T-cell (primary cell): Measurements from ENCODE around the gene RANBP17. TPM values are rescaled to one million over a fixed set of nuclear protein-coding genes. Genes with fewer than 3 reads are reported as not detected.

Source experiments
- ATAC-seq, 4 experiments: fragments of 200-7000 bp in 3 of 4; fragments of 150-1000 bp in 1 of 4; cut with Tn5 transposase; replicated peaks in 1 of 4; 1 replicate in 3 of 4; 2 replicates in 1 of 4; pipeline ENCODE4 v1.10.0; 2021; ENCODE audit warnings: moderate library complexity in 3 of 4, mild to moderate bottlenecking in 2 of 4, moderate number of reproducible peaks in 1 of 4
- CTCF ChIA-PET, 2 donors: fragments of 300-600 bp; sonication (Branson Sonifier 250); formaldehyde crosslinking; loops; one replicate each; lab custom pipeline; 2022; ENCODE audit warnings: antibody characterized with exemption in 2 of 2; lab: Charles Lee
- POLR2A ChIA-PET, 2 donors: fragments of 300-600 bp; sonication (Branson Sonifier 250); formaldehyde crosslinking; loops; one replicate each; lab custom pipeline; 2022; ENCODE audit warnings: antibody characterized with exemption in 2 of 2; lab: Charles Lee
- DNase-seq, 35 experiments: peaks; one replicate each; pipeline versions ENCODE4 v3.0.0 to v3.0.0-alpha.2; 2013 to 2023
- H3K27ac ChIP-seq: one replicate; pipeline ENCODE4 v1.5.1; 2013; ENCODE audit warnings: low read length
- H3K27me3 ChIP-seq, 2 experiments: replicated peaks in 1 of 2; 1 replicate in 1 of 2; 2 replicates in 1 of 2; pipeline versions ENCODE4 v1.6.1 to v1.7.0; 2013; ENCODE audit warnings: low read length in 1 of 2, mixed read lengths in 1 of 2; ENCODE audit not compliant: control insufficient read depth in 2 of 2, insufficient read depth in 2 of 2; ENCODE audit errors: extremely low read depth in 1 of 2
- H3K36me3 ChIP-seq, 2 donors: 1 replicate in 1 of 2; 2 replicates in 1 of 2; pipeline versions ENCODE4 v1.6.1 to v1.7.0; 2013; ENCODE audit warnings: low read length in 1 of 2; ENCODE audit not compliant: control insufficient read depth in 2 of 2, insufficient read depth in 1 of 2; ENCODE audit errors: extremely low read depth in 1 of 2
- H3K4me1 ChIP-seq, 2 experiments: 1 replicate in 1 of 2; 2 replicates in 1 of 2; pipeline versions ENCODE4 v1.6.1 to v1.7.0; 2013; ENCODE audit warnings: low read length in 2 of 2, mixed read lengths in 1 of 2; ENCODE audit not compliant: insufficient read depth in 2 of 2, control insufficient read depth in 1 of 2; ENCODE audit errors: extremely low read depth in 1 of 2
- H3K4me3 ChIP-seq, 2 donors: 1 replicate in 1 of 2; 2 replicates in 1 of 2; pipeline versions ENCODE4 v1.5.1 to v1.7.0; 2013; ENCODE audit warnings: mild to moderate bottlenecking in 2 of 2, low read length in 1 of 2, moderate library complexity in 1 of 2; ENCODE audit not compliant: control insufficient read depth in 1 of 2; ENCODE audit errors: extremely low read depth in 1 of 2
- H3K9me3 ChIP-seq: 2 replicates; pipeline ENCODE4 v1.7.0; 2013
- H3K27ac Mint-ChIP-seq, 2 donors: one replicate each; pipeline ENCODE4 v1.8.0; 2020 to 2021; ENCODE audit warnings: mild to moderate bottlenecking in 2 of 2, mixed read lengths in 2 of 2
- H3K27me3 Mint-ChIP-seq, 2 donors: one replicate each; pipeline ENCODE4 v1.8.0; 2021 to 2022; ENCODE audit warnings: mixed read lengths in 2 of 2
- H3K36me3 Mint-ChIP-seq: one replicate; pipeline ENCODE4 v1.8.0; 2021; ENCODE audit warnings: mixed read lengths
- H3K4me1 Mint-ChIP-seq, 3 donors: one replicate each; pipeline ENCODE4 v1.8.0; 2020 to 2022; ENCODE audit warnings: mixed read lengths in 3 of 3, mild to moderate bottlenecking in 1 of 3
- H3K4me3 Mint-ChIP-seq, 3 donors: one replicate each; pipeline ENCODE4 v1.8.0; 2020 to 2022; ENCODE audit warnings: mild to moderate bottlenecking in 3 of 3, mixed read lengths in 3 of 3, moderate library complexity in 3 of 3
- H3K9me3 Mint-ChIP-seq, 3 donors: one replicate each; pipeline ENCODE4 v1.8.0; 2020 to 2022; ENCODE audit warnings: mixed read lengths in 3 of 3
- WGBS: methylation state at CpG from one replicate; pipeline ENCODE4 v1.1.5; 2013; ENCODE audit warnings: missing lambda C conversion rate; ENCODE audit not compliant: insufficient coverage; 5-methylcytosine and 5-hydroxymethylcytosine counted together
- total RNA-seq, 35 experiments: library from RNA in 6 of 35; stranded (reverse) in 6 of 35; fragments of 120-200 nt in 1 of 35; gene quantifications; one replicate each; pipeline versions ENCODE4 v1.2.1 to v1.2.4 and lab custom pipeline; 2013 to 2026

Gene RANBP17
- total RNA-seq, 5 donors from 2014 or later (not counting 1 experiment from before 2014, with no cell fraction given) = 0.41 to 0.62 (median 0.58) TPM; not detected in 2

GRCh38 chr5:171236651-171237050 is 374.8 kb downstream of the RANBP17 start:
- Histone ChIP-seq H3K27ac (no peak overlapping the region), H3K4me3 (no peak overlapping the region), H3K4me1 (no peaks in the 10 kb centered on the region), H3K36me3 (no peaks in the 10 kb centered on the region), H3K27me3 (no peaks in the 10 kb centered on the region), H3K9me3 (no peaks in the 10 kb centered on the region)
- Mint-ChIP-seq H3K4me1 (no peaks in the 10 kb centered on the region), H3K9me3 (peaks cover 0 to 4% (median 0%) of the 10 kb centered on the region in 3 donors), H3K4me3 (no peak overlapping the region), H3K27ac (no peak overlapping the region), H3K27me3 (peaks cover 2 to 13% of the 10 kb centered on the region in 2 donors), H3K36me3 (no peaks in the 10 kb centered on the region)
- ChIA-PET CTCF (no interaction called here), POLR2A (no interaction called here)
- ATAC-seq = no peak
- no CpG with 5 or more reads among the region's 1 CpG for WGBS
- DNase-seq = no peak

GRCh38 chr5:171242521-171242920 is 380.7 kb downstream of the RANBP17 start:
- Mint-ChIP-seq H3K4me1 (no peaks in the 10 kb centered on the region), H3K4me3 (no peak overlapping the region), H3K36me3 (no peaks in the 10 kb centered on the region), H3K27ac (no peak overlapping the region), H3K27me3 (peaks cover 2 to 6% of the 10 kb centered on the region in 2 donors), H3K9me3 (peaks cover 0 to 5% (median 1%) of the 10 kb centered on the region in 3 donors)
- DNase-seq (no peak), ATAC-seq (no peak)
- WGBS = no CpG with 5 or more reads among the region's 1 CpG
- no peak overlapping the region for H3K27ac ChIP-seq
- no peaks in the 10 kb centered on the region for H3K4me1 ChIP-seq
- H3K9me3 ChIP-seq = no peaks in the 10 kb centered on the region
- H3K4me3 ChIP-seq = no peak overlapping the region
- POLR2A ChIA-PET = no interaction called here
- CTCF ChIA-PET = no interaction called here
- no peaks in the 10 kb centered on the region for H3K27me3 ChIP-seq
- H3K36me3 ChIP-seq = no peaks in the 10 kb centered on the region

GRCh38 chr5:171246231-171246630 is 384.4 kb downstream of the RANBP17 start:
- H3K9me3 Mint-ChIP-seq = peaks cover 13 to 23% (median 22%) of the 10 kb centered on the region in 3 donors
- H3K4me1 ChIP-seq = no peaks in the 10 kb centered on the region
- no peaks in the 10 kb centered on the region for H3K4me1 Mint-ChIP-seq
- ATAC-seq (no peak), DNase-seq (no peak)
- H3K9me3 ChIP-seq = no peaks in the 10 kb centered on the region
- ChIA-PET POLR2A (no interaction called here), CTCF (interaction anchor here in 1 of 2 donors (0.6 kb wide), 1 partner anchor 586 kb away, joined by 3 read pairs; no protein-coding TSS in a partner anchor)
- no peak overlapping the region for H3K27ac Mint-ChIP-seq
- no peaks in the 10 kb centered on the region for H3K36me3 Mint-ChIP-seq
- H3K36me3 ChIP-seq = no peaks in the 10 kb centered on the region
- H3K4me3 Mint-ChIP-seq = no peak overlapping the region
- no peak overlapping the region for H3K27ac ChIP-seq
- 71% methylated on average over 1 of the region's 2 CpGs for WGBS
- no peak overlapping the region for H3K4me3 ChIP-seq
- H3K27me3 ChIP-seq = peaks cover 0 to 7% of the 10 kb centered on the region in 2 experiments
- H3K27me3 Mint-ChIP-seq = peaks cover 7 to 16% of the 10 kb centered on the region in 2 donors

GRCh38 chr5:171249460-171249859 is 387.6 kb downstream of the RANBP17 start:
- ATAC-seq = no peak
- ChIA-PET POLR2A (no interaction called here), CTCF (no interaction called here)
- Histone ChIP-seq H3K4me1 (no peaks in the 10 kb centered on the region), H3K27me3 (peaks cover 0 to 7% of the 10 kb centered on the region in 2 experiments), H3K4me3 (no peak overlapping the region), H3K9me3 (no peaks in the 10 kb centered on the region), H3K36me3 (no peaks in the 10 kb centered on the region), H3K27ac (no peak overlapping the region)
- Mint-ChIP-seq H3K27ac (no peak overlapping the region), H3K4me3 (no peak overlapping the region), H3K36me3 (no peaks in the 10 kb centered on the region), H3K9me3 (peaks cover 13 to 26% (median 23%) of the 10 kb centered on the region in 3 donors), H3K27me3 (peaks cover 21 to 22% of the 10 kb centered on the region in 2 donors), H3K4me1 (no peaks in the 10 kb centered on the region)
- DNase-seq = no peak

GRCh38 chr5:171250738-171251137 is 388.9 kb downstream of the RANBP17 start:
- H3K27ac ChIP-seq = no peak overlapping the region
- ChIA-PET POLR2A (no interaction called here), CTCF (no interaction called here)
- no peaks in the 10 kb centered on the region for H3K9me3 ChIP-seq
- Mint-ChIP-seq H3K9me3 (peaks cover 13 to 26% (median 23%) of the 10 kb centered on the region in 3 donors), H3K4me1 (no peaks in the 10 kb centered on the region), H3K4me3 (no peak overlapping the region), H3K27me3 (peaks cover 21 to 22% of the 10 kb centered on the region in 2 donors), H3K36me3 (no peaks in the 10 kb centered on the region), H3K27ac (no peak overlapping the region)
- H3K27me3 ChIP-seq = peaks cover 0 to 7% of the 10 kb centered on the region in 2 experiments
- H3K4me1 ChIP-seq = no peaks in the 10 kb centered on the region
- WGBS = 94% methylated on average over 1 of the region's 1 CpG
- H3K36me3 ChIP-seq = no peaks in the 10 kb centered on the region
- DNase-seq (no peak), ATAC-seq (no peak)
- no peak overlapping the region for H3K4me3 ChIP-seq

- CTCF ChIA-PET = no interaction called here
- Histone ChIP-seq H3K9me3 (no peaks in the 10 kb centered on the region), H3K4me3 (no peak overlapping the region), H3K27ac (no peak overlapping the region), H3K4me1 (no peaks in the 10 kb centered on the region), H3K27me3 (peaks cover 0 to 7% of the 10 kb centered on the region in 2 experiments), H3K36me3 (no peaks in the 10 kb centered on the region)
- peaks cover 18 to 22% of the 10 kb centered on the region in 2 donors for H3K27me3 Mint-ChIP-seq
- no peak overlapping the region for H3K27ac Mint-ChIP-seq
- H3K4me3 Mint-ChIP-seq = no peak overlapping the region
- POLR2A ChIA-PET = no interaction called here
- DNase-seq (no peak), ATAC-seq (no peak)
- H3K36me3 Mint-ChIP-seq = no peaks in the 10 kb centered on the region
- H3K4me1 Mint-ChIP-seq = no peaks in the 10 kb centered on the region
- H3K9me3 Mint-ChIP-seq = peaks cover 13 to 26% (median 18%) of the 10 kb centered on the region in 3 donors
- WGBS = 100% methylated on average over 4 of the region's 21 CpGs
Observed at GRCh38 chr5:171251519-171251918, 389.7 kb downstream of the RANBP17 start.

GRCh38 chr5:171252674-171253073 is 390.9 kb downstream of the RANBP17 start:
- no peaks in the 10 kb centered on the region for H3K4me1 ChIP-seq
- H3K27me3 ChIP-seq = peaks cover 0 to 7% of the 10 kb centered on the region in 2 experiments
- H3K4me3 ChIP-seq = no peak overlapping the region
- ATAC-seq (no peak), DNase-seq (no peak)
- CTCF ChIA-PET = no interaction called here
- WGBS = 89% methylated on average over 3 of the region's 6 CpGs
- H3K27ac ChIP-seq = no peak overlapping the region
- no peak overlapping the region for H3K4me3 Mint-ChIP-seq
- H3K4me1 Mint-ChIP-seq = no peaks in the 10 kb centered on the region
- H3K27ac Mint-ChIP-seq = no peak overlapping the region
- H3K9me3 ChIP-seq = no peaks in the 10 kb centered on the region
- H3K36me3 Mint-ChIP-seq = no peaks in the 10 kb centered on the region
- H3K27me3 Mint-ChIP-seq = peaks cover 18 to 21% of the 10 kb centered on the region in 2 donors
- no peaks in the 10 kb centered on the region for H3K36me3 ChIP-seq
- H3K9me3 Mint-ChIP-seq = peaks cover 13 to 23% (median 18%) of the 10 kb centered on the region in 3 donors
- POLR2A ChIA-PET = no interaction called here
